Colon (tissue), 2 donors: ENCODE results near the gene DLGAP1.
"Not testable (repeated sequence)": the region's sequence is repeated elsewhere in the genome, so short reads cannot be mapped to it uniquely, and the experiment has no call there.

ENCODE experiments used
- FAIRE-seq: peaks from 2 replicates; lab custom pipeline; 2012; peaks lifted over from hg19 to GRCh38; lab: Jason Lieb, UNC
- donor health status: control.
- donor health status: control.

The DLGAP1 gene

GRCh38 chr18:3599195-3599594 lies 855.9 kb downstream of the DLGAP1 start:
- no peak for FAIRE-seq

GRCh38 chr18:3598581-3598980 lies 856.5 kb downstream of the DLGAP1 start:
- no peak for FAIRE-seq

GRCh38 chr18:3597409-3598357 lies 857.4 kb downstream of the DLGAP1 start:
- no peak for FAIRE-seq

GRCh38 chr18:3596637-3597384 lies 858.3 kb downstream of the DLGAP1 start:
- no peak for FAIRE-seq

GRCh38 chr18:3596324-3596636 lies 858.8 kb downstream of the DLGAP1 start:
- no peak for FAIRE-seq

GRCh38 chr18:3595369-3596273 lies 859.5 kb downstream of the DLGAP1 start:
- FAIRE-seq, result no peak

- no peak for FAIRE-seq
Measured at GRCh38 chr18:3594760-3595368, 860.2 kb downstream of the DLGAP1 start.

- no peak for FAIRE-seq
Measured at GRCh38 chr18:3593904-3594759, 861.0 kb downstream of the DLGAP1 start.

GRCh38 chr18:3593381-3593903 lies 861.7 kb downstream of the DLGAP1 start:
- no peak for FAIRE-seq

- no peak for FAIRE-seq
Measured at GRCh38 chr18:3592864-3593263, 862.2 kb downstream of the DLGAP1 start.

- FAIRE-seq, result no peak
Measured at GRCh38 chr18:3590096-3590630, 864.9 kb downstream of the DLGAP1 start.

GRCh38 chr18:3585656-3586509 lies 869.2 kb downstream of the DLGAP1 start:
- no peak for FAIRE-seq

GRCh38 chr18:3584897-3585460 lies 870.1 kb downstream of the DLGAP1 start:
- no peak for FAIRE-seq

GRCh38 chr18:3584266-3584861 lies 870.7 kb downstream of the DLGAP1 start:
- no peak for FAIRE-seq

- no peak for FAIRE-seq
Measured at GRCh38 chr18:3583873-3584247, 871.2 kb downstream of the DLGAP1 start.

- FAIRE-seq, result not testable (repeated sequence)
Measured at GRCh38 chr18:3583106-3583872, 871.8 kb downstream of the DLGAP1 start.

GRCh38 chr18:3581890-3582289 lies 873.2 kb downstream of the DLGAP1 start:
- no peak for FAIRE-seq

- FAIRE-seq, result not testable (repeated sequence)
Measured at GRCh38 chr18:3580523-3581025, 874.5 kb downstream of the DLGAP1 start.
